Measurements from ENCODE around the gene SLC22A14. TPM values are rescaled to one million over a fixed set of nuclear protein-coding genes. Genes with fewer than 3 reads are reported as not detected.

Gene SLC22A14
- total RNA-seq, 4 donors from 2014 or later = 0.28 TPM; not detected in 3

DNA sequence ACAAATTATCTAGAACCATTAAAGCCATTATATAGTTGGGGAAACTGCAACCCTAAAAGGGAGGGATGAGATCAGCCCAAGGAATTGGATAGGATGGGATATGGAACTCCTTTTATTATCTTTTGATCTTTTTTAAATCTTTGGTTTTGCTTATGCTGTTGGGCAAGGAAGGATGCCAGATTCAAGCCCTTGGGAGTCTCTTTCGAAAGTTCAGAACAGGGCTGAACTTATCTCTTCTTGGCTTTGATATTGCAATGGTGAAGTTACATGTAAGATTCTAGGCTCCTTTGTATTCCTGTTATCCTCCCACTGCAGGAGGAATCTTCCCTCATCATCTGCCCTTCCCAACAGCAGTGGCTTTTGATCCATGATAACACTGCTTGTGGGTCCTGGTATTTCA, 26.5 kb upstream of the SLC22A14 start:
- Histone ChIP-seq H3K36me3 (no peaks in the 10 kb centered on the region), H3K27ac (no peak overlapping the region), H3K4me3 (no peak overlapping the region), H3K4me1 (no peaks in the 10 kb centered on the region), H3K27me3 (no peaks in the 10 kb centered on the region), H3K9me3 (no peaks in the 10 kb centered on the region)
- TF ChIP-seq, protein P1, sequence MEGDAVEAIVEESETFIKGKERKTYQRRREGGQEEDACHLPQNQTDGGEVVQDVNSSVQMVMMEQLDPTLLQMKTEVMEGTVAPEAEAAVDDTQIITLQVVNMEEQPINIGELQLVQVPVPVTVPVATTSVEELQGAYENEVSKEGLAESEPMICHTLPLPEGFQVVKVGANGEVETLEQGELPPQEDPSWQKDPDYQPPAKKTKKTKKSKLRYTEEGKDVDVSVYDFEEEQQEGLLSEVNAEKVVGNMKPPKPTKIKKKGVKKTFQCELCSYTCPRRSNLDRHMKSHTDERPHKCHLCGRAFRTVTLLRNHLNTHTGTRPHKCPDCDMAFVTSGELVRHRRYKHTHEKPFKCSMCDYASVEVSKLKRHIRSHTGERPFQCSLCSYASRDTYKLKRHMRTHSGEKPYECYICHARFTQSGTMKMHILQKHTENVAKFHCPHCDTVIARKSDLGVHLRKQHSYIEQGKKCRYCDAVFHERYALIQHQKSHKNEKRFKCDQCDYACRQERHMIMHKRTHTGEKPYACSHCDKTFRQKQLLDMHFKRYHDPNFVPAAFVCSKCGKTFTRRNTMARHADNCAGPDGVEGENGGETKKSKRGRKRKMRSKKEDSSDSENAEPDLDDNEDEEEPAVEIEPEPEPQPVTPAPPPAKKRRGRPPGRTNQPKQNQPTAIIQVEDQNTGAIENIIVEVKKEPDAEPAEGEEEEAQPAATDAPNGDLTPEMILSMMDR (IDR thresholded peaks at IDR 0.05) = no peak
- no peak for TF ChIP-seq POLR2A (IDR thresholded peaks at IDR 0.05)
- intact Hi-C loops (cut with DNase I; ENCODE audit: low total_unique reads) = no loop called here
- DNase-seq = no peak

DNA sequence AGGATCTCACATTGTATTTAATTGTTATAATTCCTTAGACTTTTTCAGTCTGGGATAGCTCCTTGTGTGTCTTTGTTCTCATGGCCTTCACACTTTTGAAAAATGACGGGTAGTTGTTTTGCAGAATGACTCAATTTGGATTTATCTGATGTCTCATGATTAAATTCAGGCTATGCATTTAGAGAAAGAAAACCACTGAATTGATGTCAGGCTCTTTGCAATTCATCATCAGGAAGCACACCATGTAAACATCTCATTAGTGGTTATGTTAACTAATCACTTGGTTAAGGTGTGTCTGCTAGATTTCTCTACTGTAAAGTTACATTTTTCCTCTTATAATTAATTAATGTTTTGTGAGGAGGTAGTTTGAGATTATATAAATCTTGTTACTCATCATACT, 24.5 kb upstream of the SLC22A14 start:
- no peaks in the 10 kb centered on the region for H3K36me3 ChIP-seq

DNA sequence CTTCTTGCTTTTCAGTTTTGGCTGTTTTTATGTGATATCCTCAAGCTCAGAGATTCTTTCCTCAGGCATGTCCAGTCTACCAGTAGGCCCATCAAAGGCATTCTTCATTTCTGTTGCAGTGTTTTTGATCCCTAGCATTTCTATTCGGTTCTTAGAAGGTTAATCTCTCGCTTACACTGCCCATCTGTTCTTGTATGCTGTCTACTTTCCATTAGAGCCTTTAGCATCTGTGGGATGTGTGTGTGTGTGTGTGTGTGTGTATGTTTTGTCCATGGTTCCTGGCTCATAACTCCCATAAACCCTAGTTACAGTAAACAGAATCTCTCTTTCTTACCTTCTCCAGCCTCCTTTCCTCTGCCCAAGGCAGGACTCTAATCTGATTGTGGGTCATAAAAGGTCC, 21.6 kb upstream of the SLC22A14 start:
- Histone ChIP-seq H3K27me3 (no peaks in the 10 kb centered on the region), H3K27ac (no peak overlapping the region), H3K4me1 (no peaks in the 10 kb centered on the region), H3K36me3 (no peaks in the 10 kb centered on the region), H3K9me3 (no peaks in the 10 kb centered on the region), H3K4me3 (no peak overlapping the region)
- DNase-seq = no peak
- intact Hi-C loops (cut with DNase I; ENCODE audit: low total_unique reads) = no loop called here
- no peak for TF ChIP-seq POLR2A (IDR thresholded peaks at IDR 0.05)
- TF ChIP-seq, protein P1 (IDR thresholded peaks at IDR 0.05) = no peak

More for the DNA sequence above, 24.5 kb upstream of the SLC22A14 start:
- DNase-seq = no peak
- no peak for TF ChIP-seq POLR2A (IDR thresholded peaks at IDR 0.05)
- TF ChIP-seq, protein P1 (IDR thresholded peaks at IDR 0.05) = no peak
- intact Hi-C loops (cut with DNase I; ENCODE audit: low total_unique reads) = no loop called here
- Histone ChIP-seq H3K9me3 (no peaks in the 10 kb centered on the region), H3K4me1 (no peaks in the 10 kb centered on the region), H3K27me3 (no peaks in the 10 kb centered on the region), H3K27ac (no peak overlapping the region), H3K4me3 (no peak overlapping the region)

DNA sequence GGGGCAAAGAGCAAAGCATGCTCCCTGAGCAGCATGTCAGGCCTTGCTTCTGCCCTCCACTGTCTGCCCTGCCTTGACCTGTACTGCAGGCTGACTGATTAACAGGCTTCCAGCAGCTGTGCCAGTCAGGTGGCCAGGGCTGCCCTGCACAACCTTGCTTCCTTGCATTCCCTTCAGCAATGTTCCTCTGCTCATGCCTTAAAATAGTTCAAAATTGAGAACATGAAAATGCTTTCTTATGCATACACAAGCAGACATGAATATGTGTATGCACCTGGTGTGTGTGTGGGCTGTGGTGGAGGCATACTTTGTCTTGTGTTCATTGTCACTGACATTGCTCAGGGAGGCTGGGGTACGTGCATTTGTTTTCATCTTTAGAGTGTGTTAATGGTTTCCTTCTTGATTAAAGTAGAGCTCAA, 17.7 kb upstream of the SLC22A14 start:
- Histone ChIP-seq H3K27ac (no peak overlapping the region), H3K9me3 (no peaks in the 10 kb centered on the region), H3K36me3 (no peaks in the 10 kb centered on the region), H3K4me3 (no peak overlapping the region), H3K4me1 (no peaks in the 10 kb centered on the region), H3K27me3 (no peaks in the 10 kb centered on the region)
- no peak for TF ChIP-seq POLR2A (IDR thresholded peaks at IDR 0.05)
- TF ChIP-seq, protein P1 (IDR thresholded peaks at IDR 0.05) = no peak
- intact Hi-C loops (cut with DNase I; ENCODE audit: low total_unique reads) = no loop called here
- no peak for DNase-seq

DNA sequence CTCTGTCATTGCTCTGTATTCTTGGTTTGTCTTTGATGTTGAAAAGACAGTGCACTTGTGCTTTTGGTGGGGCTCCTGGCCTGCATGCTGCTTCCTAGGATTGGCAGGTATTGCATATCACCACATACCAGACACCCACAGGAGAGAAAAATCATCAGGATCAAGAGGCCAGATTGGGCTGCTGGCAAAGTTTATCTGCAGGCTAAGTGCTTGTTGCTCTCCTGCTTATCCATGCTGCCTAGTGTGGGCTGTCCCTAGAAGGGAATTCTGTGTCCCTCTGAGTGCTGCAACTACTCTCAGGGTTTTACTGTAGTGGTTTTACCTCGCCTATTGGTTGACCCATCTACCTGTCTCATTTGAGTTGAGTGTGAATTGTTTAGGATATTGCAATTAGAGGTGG, 17.3 kb upstream of the SLC22A14 start:
- H3K9me3 ChIP-seq = no peaks in the 10 kb centered on the region
- no peaks in the 10 kb centered on the region for H3K27me3 ChIP-seq
- H3K4me3 ChIP-seq = no peak overlapping the region
- no peak for DNase-seq
- TF ChIP-seq POLR2A (IDR thresholded peaks at IDR 0.05) = no peak
- TF ChIP-seq, protein P1 (IDR thresholded peaks at IDR 0.05) = no peak
- H3K27ac ChIP-seq = no peak overlapping the region
- intact Hi-C loops (cut with DNase I; ENCODE audit: low total_unique reads) = no loop called here
- H3K4me1 ChIP-seq = no peaks in the 10 kb centered on the region
- H3K36me3 ChIP-seq = no peaks in the 10 kb centered on the region
